IMR-90 (cell line): Measurements from ENCODE around the gene C3AR1. TPM values are rescaled to one million over a fixed set of nuclear protein-coding genes. Genes with fewer than 3 reads are reported as not detected.

Source experiments
- ATAC-seq: fragments of 200-7000 bp; cut with Tn5 transposase; 2 replicates; pipeline ENCODE4 v1.9.1; 2020; ENCODE audit warnings: low read depth, mild to moderate bottlenecking, moderate library complexity
- BruUV-seq: library from RNA; stranded (reverse); fragments of 400-500 nt; replicated peaks from 2 replicates; lab custom pipeline; 2021; lab: Mats Ljungman, UMichigan
- CTCF ChIA-PET: fragments of 300-600 bp; formaldehyde crosslinking; extraction: SDS; loops from one replicate; lab custom pipeline; 2021; ENCODE audit warnings: antibody characterized with exemption; lab: Yijun Ruan, JAX
- POLR2A ChIA-PET: fragments of 300-600 bp; sonication (Branson Sonifier 250); formaldehyde crosslinking; loops from one replicate; lab custom pipeline; 2022; ENCODE audit warnings: antibody characterized with exemption; ENCODE audit not compliant: unreplicated experiment; lab: Charles Lee
- DNase-seq: peaks from one replicate; pipeline ENCODE4 v3.0.0; 2013
- H2AFZ ChIP-seq: replicated peaks from 2 replicates; pipeline ENCODE3; 2013; ENCODE audit warnings: low read length, mild to moderate bottlenecking; ENCODE audit not compliant: poor library complexity
- H2AK5ac ChIP-seq: 2 replicates; pipeline ENCODE4 v1.6.1; 2013; ENCODE audit warnings: low read depth, low read length, inconsistent platforms
- H2AK9ac ChIP-seq: replicated peaks from 2 replicates; pipeline ENCODE3; 2013; ENCODE audit warnings: mild to moderate bottlenecking, low read depth, low read length, moderate library complexity; ENCODE audit not compliant: poor library complexity
- H2BK120ac ChIP-seq: 2 replicates; pipeline ENCODE4 v1.6.1; 2013; ENCODE audit warnings: low read depth, low read length, inconsistent platforms
- H2BK15ac ChIP-seq: 3 replicates; pipeline ENCODE4 v1.6.1; 2013; ENCODE audit warnings: low read depth, low read length, inconsistent platforms
- H2BK20ac ChIP-seq: 2 replicates; pipeline ENCODE4 v1.6.1; 2013; ENCODE audit warnings: low read depth, mild to moderate bottlenecking, inconsistent platforms, low read length, moderate library complexity
- H2BK5ac ChIP-seq: 2 replicates; pipeline ENCODE4 v1.6.1; 2013; ENCODE audit warnings: mild to moderate bottlenecking, low read depth, low read length, inconsistent platforms; ENCODE audit not compliant: poor library complexity, severe bottlenecking
- H3K14ac ChIP-seq: replicated peaks from 2 replicates; pipeline ENCODE4 v1.6.1; 2013; ENCODE audit warnings: low read depth, low read length, inconsistent platforms
- H3K18ac ChIP-seq: 2 replicates; pipeline ENCODE4 v1.6.1; 2013; ENCODE audit warnings: low read depth, low read length, control low read depth
- H3K23ac ChIP-seq: 2 replicates; pipeline ENCODE4 v1.6.1; 2013; ENCODE audit warnings: low read depth, low read length, inconsistent platforms
- H3K27ac ChIP-seq: 2 replicates; pipeline ENCODE4 v1.5.1; 2013; ENCODE audit warnings: mild to moderate bottlenecking, control low read depth, low read length; ENCODE audit not compliant: insufficient read depth
- H3K27me3 ChIP-seq: 2 replicates; pipeline ENCODE4 v1.6.1; 2013; ENCODE audit warnings: low read length; ENCODE audit not compliant: control insufficient read depth, insufficient read depth
- H3K36me3 ChIP-seq: 2 replicates; pipeline ENCODE4 v1.6.1; 2013; ENCODE audit warnings: low read length, mixed read lengths; ENCODE audit not compliant: control insufficient read depth, insufficient read depth
- H3K4ac ChIP-seq: 2 replicates; pipeline ENCODE4 v1.6.1; 2013; ENCODE audit warnings: low read depth, low read length, inconsistent platforms
- H3K4me1 ChIP-seq: 2 replicates; pipeline ENCODE4 v1.6.1; 2013; ENCODE audit warnings: low read length, mixed read lengths; ENCODE audit not compliant: control insufficient read depth, insufficient read depth
- H3K4me2 ChIP-seq: 2 replicates; pipeline ENCODE4 v1.6.1; 2013; ENCODE audit warnings: low read depth, mild to moderate bottlenecking, control low read depth, low read length, moderate library complexity
- H3K4me3 ChIP-seq: 2 replicates; pipeline ENCODE4 v1.5.1; 2013; ENCODE audit warnings: low read depth, mild to moderate bottlenecking, control low read depth, low read length, moderate library complexity; ENCODE audit not compliant: insufficient read depth
- H3K56ac ChIP-seq: 2 replicates; pipeline ENCODE4 v1.6.1; 2013; ENCODE audit warnings: low read length, inconsistent platforms; ENCODE audit not compliant: insufficient read depth; ENCODE audit errors: extremely low read depth
- H3K79me1 ChIP-seq, 2 experiments: 2 replicates each; pipeline ENCODE4 v1.6.1; 2013; ENCODE audit warnings: low read length in 2 of 2, inconsistent platforms in 1 of 2, low read depth in 1 of 2
- H3K9ac ChIP-seq: 2 replicates; pipeline ENCODE4 v1.6.1; 2013; ENCODE audit warnings: low read depth, low read length, control low read depth
- H3K9me1 ChIP-seq: 2 replicates; pipeline ENCODE4 v1.6.1; 2013; ENCODE audit warnings: low read length, inconsistent platforms; ENCODE audit not compliant: insufficient read depth
- H3K9me3 ChIP-seq: 2 replicates; pipeline ENCODE4 v1.6.1; 2013; ENCODE audit warnings: low read length; ENCODE audit not compliant: control insufficient read depth, insufficient read depth
- H4K20me1 ChIP-seq: 2 replicates; pipeline ENCODE4 v1.6.1; 2013; ENCODE audit warnings: low read length, inconsistent platforms; ENCODE audit not compliant: insufficient read depth
- H4K5ac ChIP-seq: 2 replicates; pipeline ENCODE4 v1.6.1; 2013; ENCODE audit warnings: mild to moderate bottlenecking, low read depth, low read length, control low read depth
- H4K8ac ChIP-seq, 2 experiments: 2 replicates each; pipeline ENCODE4 v1.6.1; 2013; ENCODE audit warnings: low read depth in 2 of 2, low read length in 2 of 2, control low read depth in 1 of 2, inconsistent platforms in 1 of 2
- H4K91ac ChIP-seq: 2 replicates; pipeline ENCODE4 v1.6.1; 2013; ENCODE audit warnings: low read depth, low read length, inconsistent platforms; ENCODE audit not compliant: insufficient read depth
- CEBPB ChIP-seq: IDR thresholded peaks from 2 replicates; pipeline ENCODE4 v1.6.1; 2012; ENCODE audit warnings: low read depth, low read length, improper control_type of control experiment
- MAZ ChIP-seq: IDR thresholded peaks from 2 replicates; pipeline ENCODE4 v1.6.1; 2012; ENCODE audit warnings: low read depth, mild to moderate bottlenecking, low read length, improper control_type of control experiment, moderate library complexity, borderline replicate concordance
- MXI1 ChIP-seq: IDR thresholded peaks from 2 replicates; pipeline ENCODE4 v1.6.1; 2012; ENCODE audit warnings: low read depth, mild to moderate bottlenecking, low read length, moderate library complexity, borderline replicate concordance
- RAD21 ChIP-seq: IDR thresholded peaks from 2 replicates; pipeline ENCODE4 v1.6.1; 2012; ENCODE audit warnings: low read length, improper control_type of control experiment
- RCOR1 ChIP-seq: IDR thresholded peaks from 2 replicates; pipeline ENCODE4 v1.6.1; 2012; ENCODE audit warnings: mild to moderate bottlenecking, low read length, improper control_type of control experiment; ENCODE audit not compliant: insufficient replicate concordance
- WGBS, 2 experiments: methylation state at CpG; one replicate each; pipeline versions ENCODE4 v1.1.5 to v1.1.7; 2013; ENCODE audit warnings: missing lambda C conversion rate in 2 of 2; ENCODE audit not compliant: insufficient read length in 1 of 2; ENCODE audit errors: extremely low coverage in 2 of 2; 5-methylcytosine and 5-hydroxymethylcytosine counted together
- dilution Hi-C: fragments of 300-500 bp; cut with HindIII; formaldehyde crosslinking; loops from one replicate; pipeline ENCODE4 v1.14.3; 2018; ENCODE audit warnings: low sequenced_read_pairs; ENCODE audit not compliant: unreplicated experiment
- in situ Hi-C: fragments of 300-500 bp; cut with MboI; formaldehyde crosslinking; loops from 3 replicates; pipeline ENCODE4 v1.14.3; 2019; ENCODE audit warnings: low sequenced_read_pairs, inconsistent platforms, mixed read lengths
- intact Hi-C: fragments of 100-400 bp; cut with micrococcal nuclease; formaldehyde crosslinking; loops from 2 replicates; pipeline ENCODE4 v1.10.0; 2022
- polyA plus RNA-seq, 3 experiments: library from polyadenylated mRNA; depleted of rRNA; stranded (reverse); fragments of >200 nt; gene quantifications; 2 replicates each; pipeline ENCODE4 v1.2.3, GENCODE V29; 2012; ENCODE audit warnings: low replicate concordance in 1 of 3
- total RNA-seq: library from RNA; depleted of rRNA; stranded (reverse); fragments of >200 nt; gene quantifications from 2 replicates; pipeline ENCODE4 v1.2.3, GENCODE V29; 2012

The C3AR1 gene
- total and polyA plus RNA-seq, 2 of the 4 experiments (the other 2 are of a cell fraction): 0.31 to 0.36 TPM

- ATAC-seq (no peak), DNase-seq (no peak)
- dilution Hi-C loops (no loop called here), intact Hi-C loops (no loop called here), in situ Hi-C loops (no loop called here)
- Histone ChIP-seq H3K9ac (no peak overlapping the region), H3K14ac (no peak overlapping the region), H3K18ac (no peak overlapping the region), H3K4ac (no peak overlapping the region), H2AK5ac (no peak overlapping the region), H4K8ac (no peak overlapping the region), H2AFZ (no peak overlapping the region), H3K56ac (no peak overlapping the region), H3K4me1 (no peaks in the 10 kb centered on the region), H4K20me1 (no peaks in the 10 kb centered on the region), H3K27ac (no peak overlapping the region), H3K9me3 (no peaks in the 10 kb centered on the region), H3K79me1 (no peaks in the 10 kb centered on the region; a peak in 2 of 4 replicates), H3K27me3 (no peaks in the 10 kb centered on the region), H2AK9ac (no peak overlapping the region), H2BK15ac (no peak overlapping the region), H2BK120ac (no peak overlapping the region), H3K4me3 (no peak overlapping the region), H3K36me3 (peaks cover 36% of the 10 kb centered on the region), H2BK20ac (no peak overlapping the region), H4K5ac (no peak overlapping the region), H3K23ac (no peak overlapping the region), H3K9me1 (no peaks in the 10 kb centered on the region), H2BK5ac (no peak overlapping the region), H4K91ac (no peak overlapping the region), H3K4me2 (no peak overlapping the region)
- no CpG with 5 or more reads among the region's 7 CpGs for WGBS, 2 experiments
- CTCF ChIA-PET: no interaction called here
- TF ChIP-seq CEBPB (no peak), MXI1 (no peak), RAD21 (no peak), MAZ (no peak), RCOR1 (no peak)
- POLR2A ChIA-PET: no interaction called here
- BruUV-seq: no TSS peak
These were observed 13.5 kb downstream of the C3AR1 start for GRCh38 chr12:8052679-8053078.
